Lower lobe of right lung (tissue), 2 donors: Measurements from ENCODE around the gene ROMO1. TPM values are rescaled to one million over a fixed set of nuclear protein-coding genes. Genes with fewer than 3 reads are reported as not detected.
"Not testable (repeated sequence)": the region's sequence is repeated elsewhere in the genome, so short reads cannot be mapped to it uniquely, and the experiment has no call there.

ENCODE experiments used
- ATAC-seq, 2 donors: fragments of 200-7000 bp; cut with Tn5 transposase; one replicate each; pipeline ENCODE4 v1.9.1; 2020 to 2022; ENCODE audit warnings: mild to moderate bottlenecking in 2 of 2, moderate library complexity in 2 of 2
- DNase-seq: peaks from one replicate; pipeline ENCODE4 v3.0.0-alpha.2; 2020
- H3K27ac ChIP-seq: fragments of 200-600 bp; one replicate; pipeline ENCODE4 v1.8.0; 2022
- H3K27me3 ChIP-seq: fragments of 200-600 bp; one replicate; pipeline ENCODE4 v1.8.0; 2022; ENCODE audit warnings: low read depth
- H3K36me3 ChIP-seq: fragments of 200-600 bp; one replicate; pipeline ENCODE4 v1.8.0; 2022; ENCODE audit warnings: mild to moderate bottlenecking
- H3K4me1 ChIP-seq: fragments of 200-600 bp; one replicate; pipeline ENCODE4 v1.8.0; 2022
- H3K4me3 ChIP-seq: fragments of 200-600 bp; one replicate; pipeline ENCODE4 v1.8.0; 2022; ENCODE audit warnings: mild to moderate bottlenecking
- H3K9me3 ChIP-seq: fragments of 200-600 bp; one replicate; pipeline ENCODE4 v1.8.0; 2022
- CTCF ChIP-seq: fragments of 200-600 bp; IDR thresholded peaks from one replicate; pipeline ENCODE4 v1.8.0; 2022; ENCODE audit warnings: antibody characterized with exemption, mild to moderate bottlenecking
- intact Hi-C: fragments of 100-400 bp; cut with DNase I; formaldehyde crosslinking; loops from one replicate; pipeline ENCODE4 v1.11.0; 2022
- total RNA-seq: library from RNA; stranded (reverse); fragmentation: NEBNext Ultra II Directional; extraction: Animal tissue kit (Norgen Biotek cat#: 25700); gene quantifications from one replicate; pipeline ENCODE4 v1.2.1, GENCODE V29; 2021
- donor health status: DM: no; HTN: yes; CAD: no; lungs with severe emphysema.

ROMO1 gene
- total RNA-seq, 1 donor from 2014 or later, result 81.7 TPM

DNA sequence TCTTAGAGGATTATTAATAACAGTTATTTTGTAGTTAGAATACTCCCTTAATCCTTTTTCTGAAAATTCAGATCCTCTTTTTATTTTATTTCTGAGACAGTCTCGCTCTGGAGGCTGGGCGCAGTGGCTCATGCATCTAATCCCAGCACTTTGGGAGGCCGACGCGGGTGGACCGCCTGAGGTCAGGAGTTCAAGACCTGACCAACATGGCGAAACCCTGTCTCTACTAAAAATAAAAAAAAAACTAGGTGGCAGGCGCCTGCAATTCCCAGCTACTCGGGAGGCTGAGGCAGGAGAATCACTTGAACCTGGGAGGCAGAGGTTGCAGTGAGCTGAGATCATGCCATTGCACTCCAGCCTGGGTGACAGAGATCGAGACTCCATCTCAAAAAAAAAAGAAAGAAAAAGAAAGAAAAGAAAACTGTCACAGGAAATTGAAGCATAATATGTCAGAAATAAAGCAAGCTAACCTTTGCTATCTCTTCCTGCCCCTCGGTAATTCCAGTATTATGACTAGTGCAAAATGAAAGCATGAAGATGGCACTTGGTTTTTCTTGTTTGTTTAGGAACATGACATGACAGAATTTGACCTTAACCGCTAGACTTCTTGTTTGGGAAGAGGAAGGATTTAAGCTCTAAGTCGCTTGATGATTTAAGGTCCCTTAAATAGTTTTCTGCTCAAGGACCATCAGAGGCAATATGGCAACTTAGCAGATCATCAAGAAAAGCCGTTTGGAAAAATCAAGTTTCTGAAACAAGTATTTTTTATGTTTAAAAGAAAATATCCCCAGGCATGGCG is 44.7 kb downstream of the ROMO1 start:
- no peaks in the 10 kb centered on the region for H3K27me3 ChIP-seq
- peak overlapping the region; percentile 85 for H3K4me3 ChIP-seq
- H3K27ac ChIP-seq, result peak overlapping the region; percentile 100
- peak; percentile 58 for DNase-seq
- TF ChIP-seq CTCF, result no peak
- H3K4me1 ChIP-seq, result peaks cover 36% of the 10 kb centered on the region
- H3K9me3 ChIP-seq, result no peaks in the 10 kb centered on the region
- H3K36me3 ChIP-seq, result peaks cover 19% of the 10 kb centered on the region
- intact Hi-C loops, result no loop called here
- ATAC-seq, result no peak

DNA sequence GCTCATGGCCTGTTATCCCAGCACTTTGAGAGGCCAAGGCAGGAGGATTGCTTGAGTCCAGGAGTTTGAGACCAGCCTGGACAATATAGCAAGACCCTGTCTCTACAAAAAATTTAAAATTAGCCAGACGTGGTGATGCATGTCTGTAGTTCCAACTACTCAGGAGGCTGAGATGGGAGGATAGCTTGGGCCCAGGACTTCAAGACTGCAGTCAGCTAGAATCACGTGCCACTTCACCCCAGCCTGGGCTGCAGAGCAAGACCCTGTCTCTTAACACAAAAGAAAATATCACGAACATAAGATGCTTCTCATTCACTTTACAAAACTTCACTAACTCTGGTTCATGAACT is 45.3 kb downstream of the ROMO1 start:
- peak overlapping the region; percentile 85 for H3K4me3 ChIP-seq
- not testable (repeated sequence) for ATAC-seq

More for the DNA sequence above, 45.3 kb downstream of the ROMO1 start:
- H3K9me3 ChIP-seq, intact Hi-C loops, DNase-seq, H3K27me3 ChIP-seq: not testable (repeated sequence)
- Histone ChIP-seq H3K4me1 (peaks cover 31% of the 10 kb centered on the region), H3K36me3 (peaks cover 13% of the 10 kb centered on the region), H3K27ac (peak overlapping the region; percentile 100)

Other genes starting within 250 kb of the ROMO1 start
- gene CEP250, start 243.8 kb upstream of the ROMO1 start, total RNA-seq, result 30.7 TPM
- gene C20orf173, start 169.8 kb upstream of the ROMO1 start, total RNA-seq, result not detected
- gene ERGIC3, start 157.3 kb upstream of the ROMO1 start, total RNA-seq, result 189 TPM
- 4.2 TPM for gene SPAG4, start 83.6 kb upstream of the ROMO1 start, total RNA-seq
- gene CPNE1, start 34.5 kb upstream of the ROMO1 start, total RNA-seq, result 154 TPM
- 70.5 TPM for gene RBM12, start 34.5 kb upstream of the ROMO1 start, total RNA-seq
- gene NFS1, start 53 bp upstream of the ROMO1 start, total RNA-seq, result 22.2 TPM
- gene RBM39, start 42.9 kb downstream of the ROMO1 start, total RNA-seq, result 299 TPM
- gene PHF20, start 72.6 kb downstream of the ROMO1 start, total RNA-seq, result 47.9 TPM